Activated CD4-positive, alpha-beta memory T cell treated with anti-CD3 and anti-CD28 coated beads, Interleukin-2, amount 10 ng/mL, durations not matched to agents 7 days and 5 days (primary cell): Measurements from ENCODE around the gene PLA2G15. TPM values are rescaled to one million over a fixed set of nuclear protein-coding genes. Genes with fewer than 3 reads are reported as not detected.
A peak's percentile ranks its signal among the peaks of the same experiment; 100 is the strongest.

ENCODE experiments used
- CTCF ChIA-PET: fragments of 350-600 bp; sonication (Branson Sonifier 250); formaldehyde crosslinking; loops from one replicate; lab custom pipeline; 2021; ENCODE audit warnings: antibody characterized with exemption, inconsistent platforms; lab: Charles Lee
- POLR2A ChIA-PET: fragments of 350-600 bp; sonication (Branson Sonifier 250); formaldehyde crosslinking; loops from one replicate; lab custom pipeline; 2021; ENCODE audit warnings: antibody characterized with exemption; lab: Charles Lee
- DNase-seq: peaks from one replicate; pipeline ENCODE4 v3.0.0-alpha.2; 2020
- H3K27ac Mint-ChIP-seq: one replicate; pipeline ENCODE4 v1.8.0; 2021; ENCODE audit warnings: mild to moderate bottlenecking, mixed read lengths
- H3K27me3 Mint-ChIP-seq: one replicate; pipeline ENCODE4 v1.8.0; 2021; ENCODE audit warnings: mixed read lengths
- H3K36me3 Mint-ChIP-seq: one replicate; pipeline ENCODE4 v1.8.0; 2021; ENCODE audit warnings: low read depth, mixed read lengths
- H3K4me1 Mint-ChIP-seq: one replicate; pipeline ENCODE4 v1.8.0; 2021; ENCODE audit warnings: mixed read lengths
- H3K4me3 Mint-ChIP-seq: one replicate; pipeline ENCODE4 v1.8.0; 2021; ENCODE audit warnings: mild to moderate bottlenecking, mixed read lengths
- H3K9me3 Mint-ChIP-seq: one replicate; pipeline ENCODE4 v1.8.0; 2021; ENCODE audit warnings: mixed read lengths
- total RNA-seq, 2 experiments: library from RNA; stranded (reverse); gene quantifications; one replicate each; pipeline ENCODE4 v1.2.3, GENCODE V29; 2021

PLA2G15 gene
- total RNA-seq, 2 experiments from 2014 or later = 7.4 to 7.5 TPM

DNA sequence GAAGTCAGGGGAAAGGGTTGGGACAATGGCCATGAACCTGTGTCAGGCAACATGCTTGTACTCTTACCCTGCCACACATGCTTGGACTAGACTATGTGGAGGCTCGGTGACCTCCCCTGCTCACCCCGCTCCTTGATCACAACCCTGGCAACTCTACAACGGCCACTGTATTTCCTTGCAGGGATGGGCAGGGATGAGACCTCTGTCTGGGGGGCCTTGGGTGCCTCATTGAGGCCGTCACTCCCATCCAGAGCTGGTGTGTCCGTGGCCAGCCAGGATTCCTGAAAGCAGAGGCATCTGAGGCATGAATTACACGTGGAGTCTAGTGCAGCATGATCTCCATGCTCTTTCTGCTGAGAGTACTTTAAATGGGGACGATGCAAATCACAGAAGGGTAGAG lies 948 bp downstream of the PLA2G15 start:
- Mint-ChIP-seq H3K27me3 (peaks cover 1% of the 10 kb centered on the region), H3K4me1 (peaks cover 23% of the 10 kb centered on the region), H3K36me3 (peaks cover 3% of the 10 kb centered on the region), H3K9me3 (no peaks in the 10 kb centered on the region), H3K27ac (no peak overlapping the region), H3K4me3 (peak overlapping the region; percentile 96)
- POLR2A ChIA-PET = interaction anchor here (1.1 to 2.3 kb wide), 4 partner anchors 10 to 65 kb away, joined by 3 to 9 read pairs (median 6); partner anchors contain the start of genes ESRP2, PRMT7 and SLC7A6OS
- CTCF ChIA-PET = interaction anchor here (1.2 to 3.6 kb wide), 4 partner anchors 15 to 83 kb away, joined by 3 to 19 read pairs (median 10); partner anchors contain the start of genes PRMT7 and SLC7A6
- no peak for DNase-seq

DNA sequence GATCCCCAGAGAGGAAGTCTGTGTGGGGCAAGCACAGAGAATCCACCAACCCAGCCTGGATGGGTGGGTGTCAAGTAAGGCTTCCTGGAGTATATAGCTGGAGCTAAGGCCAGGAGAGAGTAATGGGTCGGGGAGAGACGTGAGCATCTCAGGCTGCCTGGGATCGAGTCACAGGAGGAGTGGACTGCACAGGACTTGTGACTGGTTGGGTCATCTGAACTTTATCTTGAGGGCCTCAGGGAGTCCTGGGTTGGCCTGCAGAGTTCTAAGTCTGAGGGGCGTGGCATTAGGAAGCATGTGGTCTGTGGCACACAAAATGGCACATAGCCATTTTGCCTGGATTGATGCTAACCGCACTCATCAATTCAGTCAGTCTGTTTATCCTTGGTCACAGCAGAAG lies 1.5 kb downstream of the PLA2G15 start:
- Mint-ChIP-seq H3K36me3 (peaks cover 3% of the 10 kb centered on the region), H3K27ac (no peak overlapping the region)

DNA sequence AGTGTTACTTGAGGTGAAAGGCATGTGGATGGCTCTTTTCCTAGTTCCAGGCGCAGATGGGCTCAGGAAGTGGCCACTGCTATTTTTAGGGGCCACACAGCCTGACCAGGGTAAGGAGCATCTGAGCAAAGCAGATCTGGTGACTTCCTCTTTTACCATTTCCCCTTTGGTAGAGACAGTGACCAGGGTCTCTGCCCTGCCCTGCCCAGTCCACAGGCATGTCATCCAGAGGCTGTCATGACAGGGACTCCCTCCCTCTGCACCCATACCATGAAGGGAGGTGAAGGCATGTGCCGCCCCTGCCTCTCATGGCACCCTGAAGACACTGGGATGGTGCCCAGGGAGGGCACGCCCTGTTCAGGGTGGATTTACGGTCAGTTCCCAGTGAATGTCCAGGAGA lies 2.2 kb downstream of the PLA2G15 start:
- DNase-seq = no peak
- ChIA-PET POLR2A (no interaction called here), CTCF (interaction anchor here (5.8 kb wide), 1 partner anchor 15 kb away, joined by 60 read pairs; the partner anchor contains the start of gene SLC7A6)
- Mint-ChIP-seq H3K4me1 (peaks cover 23% of the 10 kb centered on the region), H3K27me3 (peaks cover 1% of the 10 kb centered on the region), H3K4me3 (no peak overlapping the region), H3K27ac (no peak overlapping the region), H3K36me3 (peaks cover 3% of the 10 kb centered on the region), H3K9me3 (no peaks in the 10 kb centered on the region)

More for the DNA sequence above, 1.5 kb downstream of the PLA2G15 start:
- DNase-seq = no peak
- peaks cover 1% of the 10 kb centered on the region for H3K27me3 Mint-ChIP-seq
- no peaks in the 10 kb centered on the region for H3K9me3 Mint-ChIP-seq
- CTCF ChIA-PET = interaction anchor here (1.4 to 3.3 kb wide), 2 partner anchors 15 to 17 kb away, joined by 4 to 19 read pairs; partner anchors contain the start of gene SLC7A6
- POLR2A ChIA-PET = interaction anchor here (0.6 to 2.3 kb wide), 4 partner anchors 11 to 73 kb away, joined by 3 to 9 read pairs (median 4); partner anchors contain the start of genes ESRP2, PRMT7 and SLC7A6OS
- H3K4me3 Mint-ChIP-seq = no peak overlapping the region
- peaks cover 23% of the 10 kb centered on the region for H3K4me1 Mint-ChIP-seq

DNA sequence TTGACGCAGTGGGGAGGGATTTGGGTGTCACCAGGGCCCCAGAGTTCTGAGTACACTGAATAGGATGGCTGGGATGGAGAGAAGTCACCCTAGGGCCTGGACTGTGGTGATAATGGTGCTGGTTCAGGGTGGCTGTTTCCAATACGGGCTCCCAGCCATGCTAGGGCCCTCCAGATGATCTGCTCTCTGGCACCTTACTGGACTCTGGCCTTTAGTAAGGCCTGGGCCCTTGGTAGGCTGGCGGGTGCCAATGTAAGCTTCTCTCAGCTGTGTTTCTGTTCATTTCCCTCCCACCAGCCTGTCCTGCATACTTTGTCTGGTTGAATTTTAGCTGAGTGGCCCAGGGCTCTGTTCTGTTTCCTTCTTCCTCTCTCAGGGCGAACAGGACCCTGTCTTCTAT lies 2.8 kb downstream of the PLA2G15 start:
- Mint-ChIP-seq H3K4me3 (no peak overlapping the region), H3K27ac (no peak overlapping the region), H3K36me3 (peaks cover 3% of the 10 kb centered on the region), H3K4me1 (peaks cover 23% of the 10 kb centered on the region), H3K27me3 (peaks cover 1% of the 10 kb centered on the region), H3K9me3 (no peaks in the 10 kb centered on the region)
- ChIA-PET POLR2A (no interaction called here), CTCF (interaction anchor here (1.3 to 5.8 kb wide), 2 partner anchors 9 to 14 kb away, joined by 4 to 60 read pairs; partner anchors contain the start of gene SLC7A6)
- no peak for DNase-seq

DNA sequence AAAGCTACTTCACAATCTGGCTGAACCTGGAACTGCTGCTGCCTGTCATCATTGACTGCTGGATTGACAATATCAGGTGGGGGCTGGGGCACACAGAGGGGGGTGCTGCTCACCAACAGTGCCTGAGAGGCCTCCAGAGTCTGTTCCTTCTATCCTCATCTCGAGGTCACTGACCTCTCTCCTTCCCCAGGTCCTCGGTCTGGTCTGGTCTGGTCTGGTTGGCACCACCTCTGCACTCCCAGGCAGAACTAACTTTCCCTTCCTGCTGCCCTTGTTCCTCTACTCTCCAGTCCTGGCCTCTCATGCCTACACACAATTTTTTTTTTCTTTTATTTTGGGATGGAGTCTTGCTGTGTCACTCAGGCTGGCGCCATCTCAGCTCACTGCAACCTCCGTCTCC lies 4.2 kb downstream of the PLA2G15 start:
- H3K27me3 Mint-ChIP-seq = peaks cover 1% of the 10 kb centered on the region
- no peak overlapping the region for H3K4me3 Mint-ChIP-seq
- peaks cover 3% of the 10 kb centered on the region for H3K36me3 Mint-ChIP-seq
- DNase-seq = no peak
- ChIA-PET POLR2A (no interaction called here), CTCF (interaction anchor here (5.8 kb wide), 1 partner anchor 13 kb away, joined by 60 read pairs; the partner anchor contains the start of gene SLC7A6)
- H3K27ac Mint-ChIP-seq = no peak overlapping the region
- H3K4me1 Mint-ChIP-seq = peaks cover 22% of the 10 kb centered on the region
- H3K9me3 Mint-ChIP-seq = no peaks in the 10 kb centered on the region

DNA sequence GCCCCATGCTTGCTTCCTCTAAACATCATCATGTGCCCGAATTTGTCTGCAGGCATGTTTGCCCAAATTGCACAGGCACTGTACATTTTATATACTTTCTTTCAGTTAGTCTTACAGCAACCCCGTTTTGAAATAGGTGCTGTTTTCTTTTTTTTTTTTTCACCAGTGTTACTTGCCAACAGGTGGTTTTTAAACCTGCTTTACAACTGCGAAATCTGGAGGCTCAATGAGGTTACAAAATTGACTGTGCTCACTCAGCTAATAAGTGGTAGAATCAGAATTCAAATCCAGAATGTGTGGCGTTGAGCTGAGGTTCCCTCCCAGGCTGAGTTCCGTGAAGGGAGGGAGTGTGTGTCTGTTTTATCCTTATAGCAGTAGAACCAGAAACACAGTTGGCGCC lies 5.8 kb downstream of the PLA2G15 start:
- ChIA-PET CTCF (interaction anchor here (0.7 to 5.8 kb wide), 3 partner anchors 11 to 167 kb away, joined by 3 to 60 read pairs (median 3); partner anchors contain the start of gene SLC7A6), POLR2A (interaction anchor here (1.3 to 1.5 kb wide), 2 partner anchors 9 to 15 kb away, joined by 3 to 4 read pairs; partner anchors contain the start of gene ESRP2)
- DNase-seq = no peak
- Mint-ChIP-seq H3K9me3 (no peaks in the 10 kb centered on the region), H3K27me3 (no peaks in the 10 kb centered on the region), H3K4me3 (no peak overlapping the region), H3K27ac (no peak overlapping the region), H3K36me3 (peaks cover 3% of the 10 kb centered on the region), H3K4me1 (peaks cover 11% of the 10 kb centered on the region)

DNA sequence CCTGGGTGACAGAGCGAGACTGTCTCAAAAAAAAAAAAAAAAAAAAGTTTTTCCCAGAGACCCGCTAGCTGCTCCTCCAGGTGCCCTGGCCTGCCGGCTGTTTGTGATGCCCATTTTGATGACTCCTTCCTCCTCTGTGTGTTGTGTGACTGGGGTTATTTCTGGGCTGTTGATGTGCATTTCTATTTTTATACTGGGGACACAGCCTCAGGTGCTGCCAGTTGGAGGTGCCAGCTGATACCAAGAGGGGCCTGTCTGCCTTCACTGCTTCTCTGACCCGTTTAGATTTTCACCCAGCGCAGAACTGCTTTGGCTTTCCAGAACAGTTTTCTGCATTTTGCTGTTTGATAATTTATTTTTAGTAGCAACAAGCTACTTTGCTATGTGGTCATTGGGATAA lies 6.7 kb downstream of the PLA2G15 start:
- DNase-seq = no peak
- no peaks in the 10 kb centered on the region for H3K9me3 Mint-ChIP-seq
- no peak overlapping the region for H3K27ac Mint-ChIP-seq
- H3K4me3 Mint-ChIP-seq = no peak overlapping the region
- H3K4me1 Mint-ChIP-seq = peaks cover 2% of the 10 kb centered on the region
- H3K36me3 Mint-ChIP-seq = peaks cover 3% of the 10 kb centered on the region
- POLR2A ChIA-PET = interaction anchor here (1.3 to 1.5 kb wide), 2 partner anchors 8 to 16 kb away, joined by 3 to 4 read pairs; partner anchors contain the start of gene ESRP2
- H3K27me3 Mint-ChIP-seq = no peaks in the 10 kb centered on the region
- CTCF ChIA-PET = interaction anchor here (0.7 to 5.8 kb wide), 3 partner anchors 10 to 167 kb away, joined by 3 to 60 read pairs (median 5); partner anchors contain the start of gene SLC7A6

DNA sequence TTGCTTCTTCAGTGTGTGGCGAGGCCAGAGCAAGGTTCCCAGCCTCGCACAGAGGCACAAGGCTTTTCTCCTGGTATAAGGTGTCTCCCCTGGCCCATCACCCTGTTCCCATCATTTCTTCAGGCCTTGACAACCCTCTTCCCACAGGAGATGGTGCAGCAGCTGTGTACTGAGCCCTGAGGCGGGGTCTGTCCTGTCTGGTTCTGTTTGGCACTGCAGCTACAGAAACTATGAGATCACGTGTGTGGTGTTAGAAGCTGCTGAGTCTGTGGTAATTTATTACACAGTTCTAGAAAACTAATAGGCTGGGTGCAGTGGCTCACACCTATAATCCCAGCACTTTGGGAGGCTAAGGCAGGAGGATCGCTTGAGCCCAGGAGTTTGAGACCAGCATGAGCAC lies 7.2 kb downstream of the PLA2G15 start:
- H3K36me3 Mint-ChIP-seq = peaks cover 3% of the 10 kb centered on the region
- ChIA-PET POLR2A (interaction anchor here (1.3 to 1.5 kb wide), 2 partner anchors 8 to 11 kb away, joined by 3 to 4 read pairs; no protein-coding TSS in a partner anchor), CTCF (interaction anchor here (1.3 to 5.8 kb wide), 2 partner anchors 10 to 77 kb away, joined by 5 to 60 read pairs; partner anchors contain the start of gene SLC7A6)
- H3K9me3 Mint-ChIP-seq = no peaks in the 10 kb centered on the region
- H3K27ac Mint-ChIP-seq = no peak overlapping the region
- H3K27me3 Mint-ChIP-seq = no peaks in the 10 kb centered on the region
- no peaks in the 10 kb centered on the region for H3K4me1 Mint-ChIP-seq
- no peak for DNase-seq
- H3K4me3 Mint-ChIP-seq = no peak overlapping the region

DNA sequence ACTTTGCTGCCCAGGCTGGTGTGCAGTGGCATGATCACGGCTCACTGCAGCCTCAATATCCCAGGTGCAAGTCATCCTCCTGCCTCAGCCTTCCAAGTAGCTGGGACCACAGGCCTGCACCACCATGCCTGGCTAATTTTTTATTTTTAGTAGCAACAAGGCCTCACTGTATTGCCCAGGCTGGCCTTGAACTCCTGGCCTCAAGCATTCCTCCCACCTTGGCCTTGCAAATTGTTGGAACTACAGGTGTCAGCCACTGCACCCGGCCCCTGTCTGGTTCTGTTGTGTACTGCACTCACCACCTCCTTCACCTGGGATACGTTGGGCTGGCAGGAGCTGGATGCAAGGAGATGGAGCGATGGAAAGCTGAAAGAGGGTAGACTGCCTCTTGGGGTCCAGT lies 8.5 kb downstream of the PLA2G15 start:
- peaks cover 6% of the 10 kb centered on the region for H3K36me3 Mint-ChIP-seq
- ChIA-PET POLR2A (interaction anchor here (1.3 kb wide), 1 partner anchor 10 kb away, joined by 3 read pairs; no protein-coding TSS in a partner anchor), CTCF (interaction anchor here (1.3 to 2.2 kb wide), 2 partner anchors 10 to 75 kb away, joined by 6 to 8 read pairs; partner anchors contain the start of gene SLC7A6)
- H3K27me3 Mint-ChIP-seq = no peaks in the 10 kb centered on the region
- no peak overlapping the region for H3K27ac Mint-ChIP-seq
- H3K9me3 Mint-ChIP-seq = no peaks in the 10 kb centered on the region
- H3K4me1 Mint-ChIP-seq = peaks cover 2% of the 10 kb centered on the region
- no peak overlapping the region for H3K4me3 Mint-ChIP-seq
- no peak for DNase-seq

DNA sequence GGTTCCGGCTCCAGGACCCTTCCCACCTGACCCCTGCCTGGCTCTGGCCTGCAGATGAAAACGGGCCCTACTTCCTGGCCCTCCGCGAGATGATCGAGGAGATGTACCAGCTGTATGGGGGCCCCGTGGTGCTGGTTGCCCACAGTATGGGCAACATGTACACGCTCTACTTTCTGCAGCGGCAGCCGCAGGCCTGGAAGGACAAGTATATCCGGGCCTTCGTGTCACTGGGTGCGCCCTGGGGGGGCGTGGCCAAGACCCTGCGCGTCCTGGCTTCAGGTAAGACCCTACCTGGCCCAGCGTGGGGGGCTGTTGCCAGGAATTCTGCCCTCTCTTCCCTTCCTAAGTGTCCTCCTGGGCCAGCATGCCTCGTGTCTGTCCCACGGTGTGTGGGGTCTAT lies 10.5 kb downstream of the PLA2G15 start:
- POLR2A ChIA-PET = no interaction called here
- Mint-ChIP-seq H3K27ac (no peak overlapping the region), H3K9me3 (no peaks in the 10 kb centered on the region), H3K36me3 (peaks cover 5% of the 10 kb centered on the region), H3K27me3 (no peaks in the 10 kb centered on the region), H3K4me1 (peaks cover 2% of the 10 kb centered on the region), H3K4me3 (no peak overlapping the region)
- DNase-seq = no peak
- CTCF ChIA-PET = interaction anchor here (2.2 kb wide), 1 partner anchor 8 kb away, joined by 8 read pairs; the partner anchor contains the start of gene SLC7A6

DNA sequence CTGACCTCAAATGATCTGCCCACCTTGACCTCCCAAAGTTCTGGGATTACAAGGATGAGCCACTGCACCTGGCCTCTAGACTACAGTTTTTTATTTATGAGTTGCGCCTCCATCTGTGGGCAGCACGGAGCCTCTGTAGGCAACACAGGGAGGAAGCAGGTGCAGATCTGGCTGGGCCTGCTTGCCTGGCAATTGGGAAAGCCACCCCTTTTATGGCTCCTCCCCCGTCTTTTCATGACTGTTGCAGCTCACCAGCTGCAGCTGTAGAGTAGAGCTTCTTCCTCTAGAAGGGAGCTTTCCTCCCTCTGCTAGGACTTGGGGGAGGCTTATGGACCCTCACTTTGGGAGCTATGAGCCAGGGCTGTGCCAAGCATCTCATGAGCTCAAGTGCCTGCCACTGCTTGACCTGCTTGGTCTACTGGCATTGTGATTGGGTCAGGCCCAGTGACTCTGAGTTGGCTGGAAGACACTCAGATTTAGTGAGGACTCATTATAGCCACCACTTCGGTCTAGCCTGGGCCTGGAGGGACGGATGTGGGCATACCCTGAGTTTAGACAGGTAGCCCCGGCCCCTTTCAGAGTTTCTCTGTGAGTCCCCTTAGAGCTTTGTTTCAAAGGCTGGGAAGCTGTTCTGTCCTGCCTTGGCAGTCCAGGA lies 12.2 kb downstream of the PLA2G15 start:
- Mint-ChIP-seq H3K4me3 (no peak overlapping the region), H3K4me1 (peaks cover 6% of the 10 kb centered on the region), H3K36me3 (peaks cover 3% of the 10 kb centered on the region), H3K27ac (no peak overlapping the region), H3K9me3 (no peaks in the 10 kb centered on the region), H3K27me3 (no peaks in the 10 kb centered on the region)
- ChIA-PET POLR2A (interaction anchor here (1.3 kb wide), 1 partner anchor 11 kb away, joined by 3 read pairs; no protein-coding TSS in a partner anchor), CTCF (interaction anchor here (0.6 to 2.1 kb wide), 4 partner anchors 13 to 743 kb away, joined by 3 to 17 read pairs (median 6); no protein-coding TSS in a partner anchor)
- DNase-seq = no peak

DNA sequence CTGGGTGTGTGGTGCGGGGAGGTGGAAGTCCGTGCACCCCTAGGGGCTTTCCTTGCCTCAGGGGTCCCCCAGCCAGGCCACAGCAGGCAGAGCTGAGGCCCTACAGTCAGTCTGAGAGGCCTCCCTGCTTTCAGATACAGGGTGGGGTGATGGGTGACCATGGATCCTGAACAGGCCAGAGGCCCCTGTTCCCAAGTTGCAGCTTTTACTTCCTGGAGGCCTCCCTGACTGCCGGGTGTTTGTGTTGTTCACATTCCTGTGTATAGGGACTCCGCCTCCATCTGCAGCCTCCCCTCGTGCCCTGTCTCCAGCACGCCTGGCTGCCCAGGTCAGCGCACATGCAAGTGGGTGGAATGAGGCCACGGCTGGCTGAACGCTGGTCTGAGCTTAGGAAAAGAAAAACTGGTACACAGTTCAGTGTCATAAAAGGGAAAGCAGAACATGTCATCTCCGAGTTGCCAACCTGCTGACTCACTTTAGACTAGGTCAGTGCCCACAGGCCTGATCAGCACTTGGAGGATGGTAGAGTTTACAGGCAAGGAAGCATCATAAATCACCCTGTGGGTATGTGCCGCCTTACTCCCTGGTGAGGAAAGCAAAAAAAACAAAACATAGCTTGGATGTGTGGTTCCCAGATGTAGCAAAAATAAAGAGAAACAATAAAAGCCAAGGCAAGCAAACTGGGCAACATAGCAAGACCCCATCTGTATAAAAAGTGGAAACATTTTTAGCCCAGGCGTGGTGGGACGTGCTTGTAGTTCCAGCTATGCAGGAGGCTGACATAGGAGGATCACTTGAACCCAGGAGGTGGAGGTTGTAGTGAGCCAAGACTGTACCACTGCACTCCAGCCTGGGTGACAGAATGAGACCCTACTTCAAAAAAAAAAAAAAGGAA lies 13.0 kb downstream of the PLA2G15 start:
- CTCF ChIA-PET = interaction anchor here (0.6 to 7.5 kb wide), 6 partner anchors 14 to 1990 kb away, joined by 3 to 243 read pairs (median 6); no protein-coding TSS in a partner anchor
- H3K9me3 Mint-ChIP-seq = no peaks in the 10 kb centered on the region
- DNase-seq = no peak
- peaks cover 8% of the 10 kb centered on the region for H3K4me1 Mint-ChIP-seq
- no peak overlapping the region for H3K27ac Mint-ChIP-seq
- H3K36me3 Mint-ChIP-seq = peaks cover 3% of the 10 kb centered on the region
- no peaks in the 10 kb centered on the region for H3K27me3 Mint-ChIP-seq
- POLR2A ChIA-PET = interaction anchor here (0.9 to 2.2 kb wide), 4 partner anchors 10 to 69 kb away, joined by 3 to 7 read pairs (median 4); partner anchors contain the start of genes PLA2G15, PRMT7 and SLC7A6OS
- no peak overlapping the region for H3K4me3 Mint-ChIP-seq
